ENCODE results near the gene SERP1.
"Not testable (repeated sequence)": the region's sequence is repeated elsewhere in the genome, so short reads cannot be mapped to it uniquely, and the experiment has no call there.

Gene SERP1

GRCh38 chr3:150509780-150510179 is 36.5 kb downstream of the SERP1 start:
- Histone ChIP-seq H3K9me3 (no peaks in the 10 kb centered on the region), H3K27me3 (no peaks in the 10 kb centered on the region), H3K36me3 (no peaks in the 10 kb centered on the region), H3K4me1 (no peaks in the 10 kb centered on the region), H3K27ac (no peak overlapping the region), H3K4me3 (no peak overlapping the region)
- intact Hi-C loops (cut with DNase I; ENCODE audit: low total_unique reads), result no loop called here
- no peak for DNase-seq
- no peak for TF ChIP-seq CTCF (IDR thresholded peaks at IDR 0.05)

- no peak for DNase-seq
- no peaks in the 10 kb centered on the region for H3K9me3 ChIP-seq
- H3K4me3 ChIP-seq, result no peak overlapping the region
- H3K27ac ChIP-seq, result no peak overlapping the region
- no peak for TF ChIP-seq CTCF (IDR thresholded peaks at IDR 0.05)
- H3K27me3 ChIP-seq, result no peaks in the 10 kb centered on the region
- intact Hi-C loops (cut with DNase I; ENCODE audit: low total_unique reads), result no loop called here
- no peaks in the 10 kb centered on the region for H3K36me3 ChIP-seq
- H3K4me1 ChIP-seq, result no peaks in the 10 kb centered on the region
These were observed 37.9 kb downstream of the SERP1 start for GRCh38 chr3:150508401-150508800.

DNA sequence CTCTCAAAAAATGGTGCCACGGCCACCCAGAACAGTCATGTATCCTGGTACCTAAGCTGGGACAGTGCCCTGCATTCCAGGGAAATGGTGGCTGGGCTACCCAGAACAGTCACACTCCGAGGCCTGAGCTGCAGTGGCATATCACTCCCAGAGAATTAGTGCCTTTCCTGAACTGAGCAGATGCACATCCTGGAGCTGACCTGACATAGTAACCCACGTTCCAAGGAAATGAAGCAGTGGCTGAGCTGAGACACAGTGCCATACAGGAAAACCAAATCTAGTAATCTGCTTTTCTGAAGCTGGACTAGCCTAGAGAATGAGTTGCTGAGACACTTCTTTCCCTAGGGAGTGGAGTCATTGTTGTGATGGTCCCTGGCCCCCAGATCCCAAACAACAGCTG is 41.8 kb downstream of the SERP1 start:
- TF ChIP-seq CTCF (IDR thresholded peaks at IDR 0.05), result no peak
- DNase-seq, result no peak
- no peak overlapping the region for H3K4me3 ChIP-seq
- H3K4me1 ChIP-seq, result no peaks in the 10 kb centered on the region
- no peaks in the 10 kb centered on the region for H3K27me3 ChIP-seq
- intact Hi-C loops (cut with DNase I; ENCODE audit: low total_unique reads), result no loop called here
- H3K9me3 ChIP-seq, result no peaks in the 10 kb centered on the region
- H3K27ac ChIP-seq, result no peak overlapping the region
- H3K36me3 ChIP-seq, result no peaks in the 10 kb centered on the region

- intact Hi-C loops (cut with DNase I; ENCODE audit: low total_unique reads), result no loop called here
- H3K27me3 ChIP-seq, result no peaks in the 10 kb centered on the region
These were observed 42.7 kb downstream of the SERP1 start for GRCh38 chr3:150503402-150504099.

DNA sequence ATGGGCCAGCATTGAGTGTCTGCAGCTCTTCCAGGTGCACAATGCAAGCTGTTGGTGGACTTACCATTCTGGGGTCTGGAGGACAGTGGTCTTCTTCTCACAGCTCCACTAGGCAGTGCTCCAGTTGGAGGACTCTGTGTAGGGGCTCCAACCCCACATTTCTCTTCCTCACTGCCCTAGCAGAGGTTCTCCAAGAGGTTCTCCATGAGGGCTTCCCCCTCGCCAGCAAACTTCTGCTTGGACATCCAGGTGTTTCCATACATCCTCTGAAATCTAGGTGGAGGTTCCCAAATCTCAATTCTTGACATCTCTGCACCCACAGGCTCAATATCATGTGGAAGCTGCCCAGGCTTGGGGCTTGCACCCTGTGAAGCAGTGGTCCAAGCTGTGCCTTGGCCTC is 45.3 kb downstream of the SERP1 start:
- H3K4me1 ChIP-seq; H3K27ac ChIP-seq; H3K36me3 ChIP-seq; H3K4me3 ChIP-seq; intact Hi-C loops (cut with DNase I; ENCODE audit: low total_unique reads); H3K9me3 ChIP-seq; DNase-seq; H3K27me3 ChIP-seq: not testable (repeated sequence)

More at GRCh38 chr3:150503402-150504099, 42.7 kb downstream of the SERP1 start:
- no peaks in the 10 kb centered on the region for H3K4me1 ChIP-seq
- no peak overlapping the region for H3K27ac ChIP-seq
- no peaks in the 10 kb centered on the region for H3K9me3 ChIP-seq
- no peaks in the 10 kb centered on the region for H3K36me3 ChIP-seq
- no peak for DNase-seq
- no peak overlapping the region for H3K4me3 ChIP-seq
- TF ChIP-seq CTCF (IDR thresholded peaks at IDR 0.05), result no peak

GRCh38 chr3:150497956-150498355 is 48.3 kb downstream of the SERP1 start:
- Histone ChIP-seq H3K36me3 (no peaks in the 10 kb centered on the region), H3K27ac (no peak overlapping the region), H3K27me3 (no peaks in the 10 kb centered on the region), H3K4me3 (no peak overlapping the region), H3K9me3 (no peaks in the 10 kb centered on the region), H3K4me1 (no peaks in the 10 kb centered on the region)
- no peak for TF ChIP-seq CTCF (IDR thresholded peaks at IDR 0.05)
- no peak for DNase-seq
- intact Hi-C loops (cut with DNase I; ENCODE audit: low total_unique reads), result loop anchor here (5.0 kb wide), 2 partner anchors 211 to 271 kb away; no protein-coding TSS in a partner anchor

All from tibial artery (tissue), 4 donors.